Stimulated activated CD4-positive, alpha-beta T cell treated with anti-CD3 and anti-CD28 coated beads, Interleukin-1b, Interleukin-23, amount 100 ng/mL, for 4 hours (primary cell): ENCODE measurements around the gene ISLR2.
"Not testable (repeated sequence)": the region's sequence is repeated elsewhere in the genome, so short reads cannot be mapped to it uniquely, and the experiment has no call there.

Experiments
- DNase-seq, 2 donors: peaks; one replicate each; pipeline ENCODE4 v3.0.0-alpha.2; 2020; ENCODE audit warnings: low read depth in 2 of 2

The ISLR2 gene

DNA sequence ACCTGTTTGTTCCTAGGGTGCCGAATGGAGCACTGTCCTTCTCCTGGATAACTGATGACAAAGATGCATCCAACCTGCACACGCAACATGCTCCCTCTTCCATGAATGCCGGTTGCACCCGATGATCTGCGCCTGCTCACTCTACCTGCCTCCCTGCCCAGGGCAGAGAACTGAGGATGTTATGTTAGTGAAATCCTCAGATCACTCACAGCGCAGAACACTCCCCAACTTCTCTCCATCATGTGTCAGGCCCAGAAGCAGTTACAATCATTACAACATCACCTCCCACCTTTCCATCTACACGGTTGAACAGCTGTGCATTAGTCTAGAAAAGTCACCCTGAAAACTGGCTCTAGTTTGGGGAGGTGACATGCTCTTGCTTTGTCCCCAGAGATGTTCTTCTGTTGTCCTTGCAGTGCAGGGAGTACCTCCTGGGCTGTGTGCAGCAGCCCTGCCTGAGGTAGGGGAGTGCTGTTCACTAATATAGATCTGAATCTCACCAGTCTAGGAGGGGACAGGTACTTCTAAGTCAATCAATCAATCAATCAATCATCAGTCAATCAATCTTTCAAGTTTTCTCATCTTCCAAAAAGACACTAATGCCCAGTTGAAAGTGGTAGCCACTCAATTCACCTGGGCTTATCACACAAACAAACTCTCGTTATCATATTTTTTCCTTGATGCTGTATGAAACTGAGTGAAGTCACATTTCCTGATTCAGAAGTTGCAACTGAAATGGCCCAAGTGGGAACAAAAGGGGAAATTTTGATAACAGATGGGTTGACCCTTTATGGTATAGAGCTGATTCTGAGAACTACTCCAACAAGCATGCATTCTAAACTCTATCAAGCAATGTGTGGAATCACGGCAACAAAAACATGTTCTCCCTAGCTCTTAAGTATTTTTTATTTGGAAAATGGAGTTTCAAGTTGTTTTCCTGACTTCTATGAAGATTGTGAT is 27.8 kb downstream of the ISLR2 start:
- no peak for DNase-seq

DNA sequence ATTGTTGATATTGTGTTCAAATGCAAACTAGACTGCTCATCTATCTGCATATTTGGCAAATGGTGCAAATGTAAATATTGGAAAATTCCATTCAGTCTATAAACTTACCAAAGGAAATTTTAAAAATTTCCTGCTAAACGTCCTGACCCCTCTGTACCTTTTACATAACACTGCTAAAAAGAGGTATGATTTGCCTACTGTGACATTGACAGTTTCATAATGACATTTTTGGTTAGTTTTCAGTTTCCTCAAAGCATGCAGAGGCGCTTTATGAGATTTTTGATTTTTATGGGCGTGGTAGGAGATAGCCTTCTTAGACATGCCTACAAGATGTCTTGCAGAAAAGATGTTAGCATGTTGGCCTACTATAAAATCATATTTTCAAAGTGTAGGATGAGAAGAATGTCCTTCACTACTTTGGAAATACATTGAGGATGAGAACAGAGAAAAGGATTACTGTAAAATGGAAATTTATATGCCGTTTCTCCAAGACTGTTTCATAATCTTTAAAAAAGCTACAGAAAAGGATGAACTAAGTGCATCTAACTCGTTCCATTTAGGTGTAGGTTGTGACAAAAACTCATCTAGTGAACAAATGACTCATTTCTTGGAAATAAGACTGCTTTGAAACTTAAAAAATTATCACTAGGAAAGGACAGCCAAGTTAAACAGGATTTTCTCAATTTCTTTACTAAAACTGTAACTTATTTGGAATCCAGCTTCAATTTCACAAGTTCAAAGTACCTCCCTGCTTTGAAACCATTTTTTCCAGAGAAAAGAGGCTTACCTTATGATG is 28.7 kb downstream of the ISLR2 start:
- no peak for DNase-seq

DNA sequence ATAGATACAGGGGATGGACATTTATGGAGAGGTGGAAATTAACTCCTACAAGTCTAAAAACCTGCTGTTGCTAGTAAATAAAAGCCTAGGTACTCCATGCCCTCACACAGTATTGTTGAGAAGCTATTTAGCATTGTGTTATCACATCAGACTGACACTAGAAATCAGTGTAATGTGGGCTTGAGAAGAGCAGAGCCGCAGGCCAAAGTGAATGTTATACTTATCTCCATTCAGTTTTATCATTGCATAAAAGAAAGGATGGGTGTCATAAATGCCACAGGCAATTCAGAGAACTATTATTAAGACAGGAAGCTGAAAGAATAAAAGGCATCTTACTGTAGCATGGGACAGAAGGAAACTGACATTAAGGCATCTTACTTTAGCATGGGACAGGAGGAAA is 29.4 kb downstream of the ISLR2 start:
- DNase-seq = no peak

DNA sequence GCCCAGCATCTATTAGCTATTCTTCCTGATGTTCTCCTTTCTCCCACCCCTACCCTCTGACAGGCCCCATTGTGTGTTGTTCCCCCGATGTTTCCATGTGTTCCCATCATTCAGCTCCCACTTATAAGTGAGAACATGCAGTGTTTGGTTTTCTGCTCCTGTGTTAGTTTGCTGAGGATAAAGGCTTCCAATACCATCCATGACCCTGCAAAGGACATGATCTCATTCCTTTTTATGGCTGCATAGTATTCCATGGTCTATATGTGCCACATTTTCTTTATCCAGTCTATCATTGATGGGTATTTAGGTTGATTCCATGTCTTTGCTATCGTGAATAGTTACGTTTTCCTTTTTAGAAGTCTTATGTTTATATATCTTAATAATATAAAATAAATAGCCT is 30.0 kb downstream of the ISLR2 start:
- DNase-seq = not testable (repeated sequence)

DNA sequence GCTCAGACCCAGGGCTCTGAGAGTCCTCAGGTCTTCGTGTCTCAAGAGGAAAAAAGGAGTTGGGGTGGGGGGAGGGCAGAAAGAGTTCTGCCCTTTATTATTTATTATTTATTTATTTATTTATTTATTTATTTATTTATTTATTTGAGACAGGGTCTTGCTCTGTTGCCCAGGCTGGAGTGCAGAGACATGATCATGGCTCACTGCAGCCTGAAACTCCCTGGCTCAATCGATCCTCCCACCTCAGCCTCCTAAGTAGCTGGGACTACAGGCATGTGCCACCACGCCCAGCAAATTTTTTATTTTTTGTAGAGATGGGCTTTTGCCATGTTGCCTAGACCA is 31.8 kb downstream of the ISLR2 start:
- not testable (repeated sequence) for DNase-seq

DNA sequence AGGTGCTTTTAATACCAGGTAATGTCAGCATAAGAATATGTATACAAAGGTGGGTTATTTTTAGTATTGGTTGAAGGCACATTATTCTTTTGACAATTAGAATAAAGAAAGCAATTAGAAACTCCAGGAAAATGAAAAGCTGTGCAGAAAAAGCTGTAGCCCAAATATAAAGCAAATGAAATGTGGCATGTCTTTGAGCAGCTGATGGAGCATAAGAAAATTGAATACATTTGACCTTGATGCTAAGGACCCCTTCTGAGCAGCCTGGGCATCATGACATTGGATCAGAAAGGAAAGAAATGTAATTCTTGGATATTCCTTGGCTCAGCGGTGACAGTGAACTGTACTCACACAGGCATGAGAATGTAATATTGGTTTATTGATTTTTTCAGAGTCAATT is 35.1 kb downstream of the ISLR2 start:
- DNase-seq = no peak

DNA sequence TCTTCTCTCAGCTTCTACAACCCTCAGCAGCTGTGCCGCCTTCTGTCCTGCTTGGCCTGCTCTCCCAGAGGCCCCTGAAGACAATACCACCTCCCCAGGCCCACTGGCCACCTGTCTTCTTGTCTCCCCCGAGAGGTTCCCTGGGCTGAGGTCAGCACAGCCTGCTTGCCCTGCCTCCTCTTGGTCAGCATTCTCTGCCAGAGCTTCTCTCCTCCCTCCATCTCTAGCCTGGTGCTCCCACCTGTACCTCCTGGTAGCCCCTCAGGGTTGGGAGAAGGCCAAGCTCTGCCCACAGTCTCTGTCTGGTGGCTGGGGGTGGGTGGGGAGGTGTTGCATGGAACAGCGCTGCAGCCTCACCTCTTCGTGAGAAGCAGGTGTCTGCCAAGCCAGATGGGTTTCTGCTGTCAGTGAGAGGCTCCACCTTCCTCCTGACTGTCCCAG is 37.5 kb downstream of the ISLR2 start:
- DNase-seq = no peak

DNA sequence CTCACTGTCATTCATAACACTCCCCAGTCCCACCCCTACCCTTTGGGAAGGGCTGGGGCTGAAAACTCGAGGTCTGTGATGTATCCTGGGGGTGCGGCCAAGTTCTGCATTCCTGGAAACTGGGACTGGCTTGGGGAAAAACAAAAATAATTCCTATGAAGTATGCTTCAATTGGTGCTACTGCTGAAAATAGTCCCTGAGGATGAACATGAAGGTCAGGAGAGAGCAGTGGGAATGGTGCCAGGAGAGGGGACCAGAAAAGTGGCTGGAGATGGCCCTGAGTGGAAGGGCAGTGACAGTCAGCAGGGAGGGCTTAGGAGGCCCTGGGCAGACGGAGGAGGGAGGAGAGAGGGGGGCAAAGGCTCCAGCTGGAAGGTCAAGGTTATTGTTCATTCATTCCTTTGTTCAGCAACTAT is 38.3 kb downstream of the ISLR2 start:
- DNase-seq = no peak

DNA sequence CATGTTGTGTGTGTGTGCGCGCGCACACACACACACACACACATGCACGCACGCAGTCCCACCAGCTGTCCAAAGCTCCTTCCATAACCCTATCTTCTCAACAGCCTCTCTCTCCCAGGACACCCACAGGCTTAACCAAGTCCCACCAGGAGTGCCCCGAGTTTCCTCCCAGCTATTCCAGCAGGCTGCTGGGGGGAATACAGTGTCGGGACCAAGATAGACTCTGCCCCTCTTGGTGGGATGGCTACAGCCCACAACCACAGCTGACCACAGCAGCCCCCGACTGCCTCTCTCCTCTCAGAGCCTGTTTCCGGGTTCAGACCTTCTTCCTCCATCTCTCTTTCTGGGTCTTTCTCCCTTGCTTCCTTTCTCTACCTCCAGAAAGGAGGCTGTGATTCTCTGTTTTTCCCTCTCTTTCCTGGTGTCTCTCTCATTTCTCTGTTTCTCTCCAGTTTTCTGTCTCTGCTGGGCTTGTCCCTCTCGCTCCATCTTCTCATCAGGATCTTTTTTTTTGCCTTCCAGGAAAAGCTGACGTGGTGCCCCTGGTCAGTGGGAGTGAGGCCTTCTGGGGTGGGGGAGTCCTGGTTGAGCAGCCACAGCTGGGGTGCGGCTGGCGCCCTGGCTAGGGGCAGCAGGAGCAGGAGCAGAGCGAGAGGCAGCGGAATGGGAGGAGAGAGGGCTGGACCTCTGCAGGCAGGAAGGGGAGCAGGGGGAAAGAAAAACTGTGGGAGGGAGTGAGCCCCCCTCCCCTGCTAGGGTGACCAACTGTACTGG is 39.9 kb downstream of the ISLR2 start:
- DNase-seq = no peak

DNA sequence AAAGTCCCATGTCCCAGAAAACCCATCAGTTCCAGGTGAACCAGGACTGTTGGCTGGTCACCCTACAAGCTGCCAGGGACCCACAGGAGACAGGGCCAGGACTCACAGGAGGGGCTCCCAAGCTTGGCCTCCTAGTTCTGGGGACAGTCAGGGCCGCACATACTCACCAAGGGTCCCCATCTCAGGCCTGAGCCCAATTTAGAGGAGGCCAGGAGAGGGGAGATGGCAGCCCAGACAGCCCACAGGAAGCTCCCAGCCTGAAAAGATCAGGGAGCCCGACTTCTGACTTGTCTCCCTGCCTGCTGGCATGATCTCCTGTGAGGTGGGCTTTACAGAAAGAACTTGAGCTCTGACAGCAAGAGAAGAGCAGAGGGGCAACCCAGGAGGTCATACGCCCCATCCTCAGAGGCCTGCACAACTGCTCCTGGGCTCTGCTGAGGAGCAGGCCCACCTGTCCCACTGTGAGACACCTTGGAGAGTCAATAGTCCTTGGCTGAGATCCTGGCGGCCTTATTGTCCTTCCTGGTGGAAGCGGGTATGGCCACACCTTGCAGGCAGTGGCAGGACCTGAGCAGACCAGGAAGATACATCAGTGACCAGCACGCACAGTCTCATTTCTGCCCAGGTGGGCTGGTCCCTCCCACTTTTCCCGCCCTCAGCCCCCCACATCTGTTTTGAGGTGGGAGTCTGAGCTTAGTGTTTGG is 40.6 kb downstream of the ISLR2 start:
- DNase-seq = no peak

DNA sequence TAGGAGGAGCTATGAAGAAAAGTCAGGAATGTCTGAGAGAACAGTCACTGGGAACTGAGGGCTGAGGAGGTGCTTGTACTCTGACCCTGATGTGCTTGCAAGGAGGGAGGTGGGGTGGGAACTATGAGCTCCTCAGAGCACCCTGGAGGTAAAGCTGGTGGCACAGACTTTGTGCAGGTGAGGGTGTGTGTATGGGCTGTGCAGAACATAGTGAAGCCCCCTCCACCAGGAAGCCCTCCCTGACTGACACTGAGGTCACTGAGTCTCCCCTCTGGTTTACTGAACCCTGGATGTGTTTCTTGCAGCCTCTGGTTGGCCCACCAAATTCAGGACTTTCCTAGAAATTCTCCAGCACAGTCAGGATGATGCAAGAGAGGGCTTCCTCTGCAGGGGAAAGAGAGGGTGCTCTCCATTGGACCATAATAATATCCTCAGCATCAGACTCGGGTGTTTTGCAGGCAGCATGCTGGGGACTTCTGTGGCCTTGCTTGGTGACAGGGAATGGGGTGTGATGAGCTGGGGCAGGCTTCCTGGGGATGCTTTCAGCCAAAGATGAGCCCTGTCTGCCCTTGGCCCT is 41.7 kb downstream of the ISLR2 start:
- DNase-seq = no peak

DNA sequence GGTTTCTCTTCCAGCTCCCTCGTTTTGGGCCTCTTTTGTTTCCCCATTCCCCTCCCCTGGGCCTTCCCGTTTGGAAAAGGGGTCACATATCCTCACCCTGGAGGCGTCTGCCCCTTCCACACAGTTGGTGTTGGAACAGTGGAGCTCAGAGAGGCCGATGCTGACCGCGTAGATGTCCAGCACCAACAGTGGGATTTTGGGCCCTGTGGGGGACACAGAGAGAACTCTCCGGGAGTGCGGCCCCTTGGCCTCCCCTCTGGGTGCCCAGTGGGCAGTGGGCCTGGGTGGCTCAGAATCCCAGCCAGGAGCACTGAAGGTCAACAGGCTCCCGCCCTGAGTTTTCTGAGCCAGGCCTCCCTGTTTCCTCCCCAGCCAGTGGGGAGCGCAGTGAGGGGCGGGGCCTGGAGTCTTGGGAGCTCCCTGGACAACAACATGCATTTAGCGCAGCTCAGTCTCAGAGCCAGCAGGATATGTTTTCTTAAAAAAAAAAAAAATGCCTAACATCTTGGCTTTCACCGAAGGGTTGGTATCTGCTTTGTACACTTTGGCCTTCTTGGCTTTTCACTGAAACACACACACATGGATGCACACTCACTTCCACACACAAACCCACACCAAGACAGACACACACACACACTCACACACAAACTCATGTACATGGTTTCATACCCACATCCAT is 42.5 kb downstream of the ISLR2 start:
- DNase-seq = no peak

DNA sequence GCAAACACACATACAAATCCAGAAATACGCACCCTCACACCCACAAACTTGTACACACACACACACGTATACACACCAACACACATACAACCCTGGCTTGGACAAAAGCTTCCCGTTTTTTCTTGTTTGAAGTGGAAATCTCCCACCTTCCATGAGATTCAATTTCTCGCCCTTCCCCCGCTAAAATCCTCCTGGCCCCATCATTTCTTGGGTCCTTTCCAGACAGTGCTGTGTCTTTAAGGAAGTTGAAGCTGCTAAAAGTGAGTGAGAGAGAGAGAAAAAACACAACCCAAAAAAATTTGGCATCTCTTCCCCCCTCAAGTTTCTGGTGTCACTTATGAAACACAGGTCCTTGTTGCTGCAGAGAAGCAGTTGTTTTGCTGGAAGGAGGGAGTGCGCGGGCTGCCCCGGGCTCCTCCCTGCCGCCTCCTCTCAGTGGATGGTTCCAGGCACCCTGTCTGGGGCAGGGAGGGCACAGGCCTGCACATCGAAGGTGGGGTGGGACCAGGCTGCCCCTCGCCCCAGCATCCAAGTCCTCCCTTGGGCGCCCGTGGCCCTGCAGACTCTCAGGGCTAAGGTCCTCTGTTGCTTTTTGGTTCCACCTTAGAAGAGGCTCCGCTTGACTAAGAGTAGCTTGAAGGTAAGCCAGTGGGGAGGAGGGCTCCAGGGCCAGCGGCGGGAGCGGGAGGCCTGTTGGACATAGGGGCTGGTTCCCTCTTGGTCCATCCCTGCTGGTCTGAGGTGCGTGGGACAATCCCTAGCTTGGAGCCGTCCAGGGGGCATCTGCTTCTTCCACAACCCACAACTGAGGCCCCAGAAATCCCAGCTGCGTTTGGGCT is 43.2 kb downstream of the ISLR2 start, which contains the start of gene ISLR:
TSS of gene ISLR (plus strand) at position 331 of the 839 bp plus-strand sequence. CDS start 1,149 bp downstream, outside the sequence.
- no peak for DNase-seq

DNA sequence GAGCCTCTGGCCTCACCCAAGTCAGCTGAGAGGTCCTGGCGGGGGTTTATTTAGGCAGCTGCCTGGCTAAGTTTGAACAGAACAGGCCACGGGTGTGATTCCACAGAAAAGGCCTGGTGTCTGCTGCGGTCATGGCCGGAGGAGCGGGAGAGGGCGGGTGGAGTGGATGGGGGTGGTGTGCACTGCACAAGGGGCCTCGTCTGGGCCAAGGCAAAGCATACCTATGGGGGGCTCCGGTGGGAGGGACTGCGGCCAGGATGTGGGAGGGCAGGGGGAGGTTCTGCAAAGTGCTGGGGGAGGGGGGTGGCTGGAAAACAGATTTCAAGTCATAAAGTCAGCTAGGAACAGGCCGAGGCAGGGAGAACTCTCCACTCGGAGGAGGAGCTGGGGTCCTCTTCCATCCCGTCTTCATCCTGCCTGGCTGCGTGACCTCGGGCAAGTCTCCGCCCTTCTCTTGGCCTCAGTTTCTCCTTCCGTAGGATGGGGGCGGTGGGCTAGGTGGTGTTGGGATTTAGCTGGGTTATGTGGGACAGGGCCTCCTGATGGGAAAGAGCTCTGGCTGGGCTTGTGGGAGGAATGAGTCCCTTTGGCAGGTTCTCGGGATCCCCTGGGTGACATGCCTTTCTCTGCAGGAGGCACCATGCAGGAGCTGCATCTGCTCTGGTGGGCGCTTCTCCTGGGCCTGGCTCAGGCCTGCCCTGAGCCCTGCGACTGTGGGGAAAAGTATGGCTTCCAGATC is 44.0 kb downstream of the ISLR2 start:
- DNase-seq = no peak

DNA sequence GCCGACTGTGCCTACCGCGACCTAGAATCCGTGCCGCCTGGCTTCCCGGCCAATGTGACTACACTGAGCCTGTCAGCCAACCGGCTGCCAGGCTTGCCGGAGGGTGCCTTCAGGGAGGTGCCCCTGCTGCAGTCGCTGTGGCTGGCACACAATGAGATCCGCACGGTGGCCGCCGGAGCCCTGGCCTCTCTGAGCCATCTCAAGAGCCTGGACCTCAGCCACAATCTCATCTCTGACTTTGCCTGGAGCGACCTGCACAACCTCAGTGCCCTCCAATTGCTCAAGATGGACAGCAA is 44.5 kb downstream of the ISLR2 start:
- no peak for DNase-seq

DNA sequence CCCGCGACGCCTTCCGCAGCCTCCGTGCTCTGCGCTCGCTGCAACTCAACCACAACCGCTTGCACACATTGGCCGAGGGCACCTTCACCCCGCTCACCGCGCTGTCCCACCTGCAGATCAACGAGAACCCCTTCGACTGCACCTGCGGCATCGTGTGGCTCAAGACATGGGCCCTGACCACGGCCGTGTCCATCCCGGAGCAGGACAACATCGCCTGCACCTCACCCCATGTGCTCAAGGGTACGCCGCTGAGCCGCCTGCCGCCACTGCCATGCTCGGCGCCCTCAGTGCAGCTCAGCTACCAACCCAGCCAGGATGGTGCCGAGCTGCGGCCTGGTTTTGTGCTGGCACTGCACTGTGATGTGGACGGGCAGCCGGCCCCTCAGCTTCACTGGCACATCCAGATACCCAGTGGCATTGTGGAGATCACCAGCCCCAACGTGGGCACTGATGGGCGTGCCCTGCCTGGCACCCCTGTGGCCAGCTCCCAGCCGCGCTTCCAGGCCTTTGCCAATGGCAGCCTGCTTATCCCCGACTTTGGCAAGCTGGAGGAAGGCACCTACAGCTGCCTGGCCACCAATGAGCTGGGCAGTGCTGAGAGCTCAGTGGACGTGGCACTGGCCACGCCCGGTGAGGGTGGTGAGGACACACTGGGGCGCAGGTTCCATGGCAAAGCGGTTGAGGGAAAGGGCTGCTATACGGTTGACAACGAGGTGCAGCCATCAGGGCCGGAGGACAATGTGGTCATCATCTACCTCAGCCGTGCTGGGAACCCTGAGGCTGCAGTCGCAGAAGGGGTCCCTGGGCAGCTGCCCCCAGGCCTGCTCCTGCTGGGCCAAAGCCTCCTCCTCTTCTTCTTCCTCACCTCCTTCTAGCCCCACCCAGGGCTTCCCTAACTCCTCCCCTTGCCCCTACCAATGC is 45.1 kb downstream of the ISLR2 start:
- DNase-seq = no peak

DNA sequence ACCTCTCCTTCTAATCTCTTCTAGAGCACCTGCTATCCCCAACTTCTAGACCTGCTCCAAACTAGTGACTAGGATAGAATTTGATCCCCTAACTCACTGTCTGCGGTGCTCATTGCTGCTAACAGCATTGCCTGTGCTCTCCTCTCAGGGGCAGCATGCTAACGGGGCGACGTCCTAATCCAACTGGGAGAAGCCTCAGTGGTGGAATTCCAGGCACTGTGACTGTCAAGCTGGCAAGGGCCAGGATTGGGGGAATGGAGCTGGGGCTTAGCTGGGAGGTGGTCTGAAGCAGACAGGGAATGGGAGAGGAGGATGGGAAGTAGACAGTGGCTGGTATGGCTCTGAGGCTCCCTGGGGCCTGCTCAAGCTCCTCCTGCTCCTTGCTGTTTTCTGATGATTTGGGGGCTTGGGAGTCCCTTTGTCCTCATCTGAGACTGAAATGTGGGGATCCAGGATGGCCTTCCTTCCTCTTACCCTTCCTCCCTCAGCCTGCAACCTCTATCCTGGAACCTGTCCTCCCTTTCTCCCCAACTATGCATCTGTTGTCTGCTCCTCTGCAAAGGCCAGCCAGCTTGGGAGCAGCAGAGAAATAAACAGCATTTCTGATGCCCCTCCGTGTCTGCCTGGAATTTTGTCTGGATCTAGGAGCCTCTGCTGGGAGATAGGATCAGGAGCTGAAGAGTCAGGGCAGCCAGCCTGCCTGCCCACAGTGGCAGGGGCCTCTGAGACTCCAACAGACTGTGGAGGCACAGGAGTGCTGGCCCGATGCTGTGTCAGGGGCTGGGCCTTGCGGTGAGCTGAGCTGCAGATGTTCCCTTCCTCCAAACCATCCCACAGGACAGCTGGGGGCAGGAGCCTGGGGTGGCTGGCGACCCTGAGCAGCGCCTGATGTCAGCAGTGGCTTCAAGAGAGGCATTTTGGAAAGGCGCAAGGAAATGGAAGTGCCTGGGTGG is 46.2 kb downstream of the ISLR2 start:
- no peak for DNase-seq
